SK-N-SH (cell line): ENCODE results near the gene VEGFB. TPM values are rescaled to one million over a fixed set of nuclear protein-coding genes. Genes with fewer than 3 reads are reported as not detected.

ENCODE experiments used
- EP300 ChIP-seq, 2 experiments: IDR thresholded peaks; 2 replicates each; pipeline versions ENCODE4 v1.4.0 to v1.6.1; 2012; ENCODE audit warnings: borderline replicate concordance in 1 of 2, low read depth in 1 of 2, low read length in 1 of 2
- FOSL2 ChIP-seq: IDR thresholded peaks from 2 replicates; pipeline ENCODE4 v1.4.0; 2012; ENCODE audit warnings: low read depth, mild to moderate bottlenecking, moderate library complexity, borderline replicate concordance
- GABPA ChIP-seq: IDR thresholded peaks from 2 replicates; pipeline ENCODE4 v1.4.0; 2012; ENCODE audit warnings: low read depth, mild to moderate bottlenecking
- MXI1 ChIP-seq: IDR thresholded peaks from 2 replicates; pipeline ENCODE4 v1.6.1; 2012; ENCODE audit warnings: mild to moderate bottlenecking, low read depth, low read length, improper control_type of control experiment
- TCF12 ChIP-seq: IDR thresholded peaks from 2 replicates; pipeline ENCODE4 v1.4.0; 2012
- TEAD4 ChIP-seq: IDR thresholded peaks from 2 replicates; pipeline ENCODE4 v1.4.0; 2012; ENCODE audit warnings: mild to moderate bottlenecking, borderline replicate concordance; ENCODE audit not compliant: insufficient read depth
- polyA plus RNA-seq, 3 experiments: library from polyadenylated mRNA; depleted of rRNA; stranded (reverse); fragments of >200 nt; gene quantifications; 2 replicates each; pipeline ENCODE4 v1.2.3, GENCODE V29; 2012
- TF ChIP-seq, protein P1 (sequence below): fragments of 150-350 bp; IDR thresholded peaks from 2 replicates; pipeline ENCODE4 v1.6.1; 2016; ENCODE audit warnings: mild to moderate bottlenecking, low read depth, low read length
- TF ChIP-seq, protein P2 (sequence below): IDR thresholded peaks from 2 replicates; pipeline ENCODE4 v1.4.0; 2012; ENCODE audit warnings: low read depth
- TF ChIP-seq, protein P3 (sequence below): IDR thresholded peaks from 2 replicates; pipeline ENCODE4 v1.6.1; 2012; ENCODE audit warnings: mild to moderate bottlenecking, low read depth, low read length, moderate library complexity
- TF ChIP-seq, protein P4 (sequence below): IDR thresholded peaks from 2 replicates; pipeline ENCODE4 v1.4.0; 2012; ENCODE audit warnings: low read depth, borderline replicate concordance

VEGFB gene
- polyA plus RNA-seq, 1 of the 3 experiments (the other 2 are of a cell fraction): 29.9 TPM

DNA sequence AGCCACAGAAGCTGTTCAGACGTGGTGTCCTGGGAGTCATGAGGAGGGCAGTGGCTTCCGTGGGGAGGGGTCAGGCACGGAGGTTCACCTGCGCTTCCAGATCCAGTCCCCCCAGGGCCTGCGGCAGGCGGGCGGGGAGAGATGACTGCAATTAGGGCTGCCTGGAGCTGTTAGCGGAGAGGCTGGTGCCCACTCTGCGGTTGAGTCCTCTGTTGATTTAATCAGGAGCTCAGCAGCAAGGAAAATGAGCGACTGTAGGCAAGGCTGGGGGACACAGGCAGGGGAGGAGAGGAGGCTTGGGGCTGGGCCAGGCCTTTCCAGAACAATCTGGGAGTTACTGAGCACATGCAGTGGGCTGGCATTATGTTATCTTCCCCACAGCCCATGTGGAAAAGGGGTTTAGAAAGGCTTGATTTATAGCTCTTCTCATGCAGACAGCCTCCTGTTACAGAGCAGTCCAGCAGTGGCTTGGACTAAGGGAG lies 30.0 kb downstream of the VEGFB start (continued):
- TF ChIP-seq, protein P1, sequence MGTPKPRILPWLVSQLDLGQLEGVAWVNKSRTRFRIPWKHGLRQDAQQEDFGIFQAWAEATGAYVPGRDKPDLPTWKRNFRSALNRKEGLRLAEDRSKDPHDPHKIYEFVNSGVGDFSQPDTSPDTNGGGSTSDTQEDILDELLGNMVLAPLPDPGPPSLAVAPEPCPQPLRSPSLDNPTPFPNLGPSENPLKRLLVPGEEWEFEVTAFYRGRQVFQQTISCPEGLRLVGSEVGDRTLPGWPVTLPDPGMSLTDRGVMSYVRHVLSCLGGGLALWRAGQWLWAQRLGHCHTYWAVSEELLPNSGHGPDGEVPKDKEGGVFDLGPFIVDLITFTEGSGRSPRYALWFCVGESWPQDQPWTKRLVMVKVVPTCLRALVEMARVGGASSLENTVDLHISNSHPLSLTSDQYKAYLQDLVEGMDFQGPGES: no peak
- TF ChIP-seq, protein P2, sequence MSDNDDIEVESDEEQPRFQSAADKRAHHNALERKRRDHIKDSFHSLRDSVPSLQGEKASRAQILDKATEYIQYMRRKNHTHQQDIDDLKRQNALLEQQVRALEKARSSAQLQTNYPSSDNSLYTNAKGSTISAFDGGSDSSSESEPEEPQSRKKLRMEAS: no peak
- TF ChIP-seq MXI1: peak; percentile 88
- TF ChIP-seq GABPA: no peak
- TF ChIP-seq TEAD4: no peak
- TF ChIP-seq EP300 (IDR thresholded peaks at IDR 0.05; ENCODE audit: borderline replicate concordance in 1 of 2, low read depth in 1 of 2, low read length in 1 of 2): peak in 1 of 2 experiments; percentile 96; a peak in 2 of 4 replicates
- TF ChIP-seq TCF12: no peak
- TF ChIP-seq, protein P3, sequence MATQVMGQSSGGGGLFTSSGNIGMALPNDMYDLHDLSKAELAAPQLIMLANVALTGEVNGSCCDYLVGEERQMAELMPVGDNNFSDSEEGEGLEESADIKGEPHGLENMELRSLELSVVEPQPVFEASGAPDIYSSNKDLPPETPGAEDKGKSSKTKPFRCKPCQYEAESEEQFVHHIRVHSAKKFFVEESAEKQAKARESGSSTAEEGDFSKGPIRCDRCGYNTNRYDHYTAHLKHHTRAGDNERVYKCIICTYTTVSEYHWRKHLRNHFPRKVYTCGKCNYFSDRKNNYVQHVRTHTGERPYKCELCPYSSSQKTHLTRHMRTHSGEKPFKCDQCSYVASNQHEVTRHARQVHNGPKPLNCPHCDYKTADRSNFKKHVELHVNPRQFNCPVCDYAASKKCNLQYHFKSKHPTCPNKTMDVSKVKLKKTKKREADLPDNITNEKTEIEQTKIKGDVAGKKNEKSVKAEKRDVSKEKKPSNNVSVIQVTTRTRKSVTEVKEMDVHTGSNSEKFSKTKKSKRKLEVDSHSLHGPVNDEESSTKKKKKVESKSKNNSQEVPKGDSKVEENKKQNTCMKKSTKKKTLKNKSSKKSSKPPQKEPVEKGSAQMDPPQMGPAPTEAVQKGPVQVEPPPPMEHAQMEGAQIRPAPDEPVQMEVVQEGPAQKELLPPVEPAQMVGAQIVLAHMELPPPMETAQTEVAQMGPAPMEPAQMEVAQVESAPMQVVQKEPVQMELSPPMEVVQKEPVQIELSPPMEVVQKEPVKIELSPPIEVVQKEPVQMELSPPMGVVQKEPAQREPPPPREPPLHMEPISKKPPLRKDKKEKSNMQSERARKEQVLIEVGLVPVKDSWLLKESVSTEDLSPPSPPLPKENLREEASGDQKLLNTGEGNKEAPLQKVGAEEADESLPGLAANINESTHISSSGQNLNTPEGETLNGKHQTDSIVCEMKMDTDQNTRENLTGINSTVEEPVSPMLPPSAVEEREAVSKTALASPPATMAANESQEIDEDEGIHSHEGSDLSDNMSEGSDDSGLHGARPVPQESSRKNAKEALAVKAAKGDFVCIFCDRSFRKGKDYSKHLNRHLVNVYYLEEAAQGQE: no peak
- TF ChIP-seq FOSL2: no peak
- TF ChIP-seq, protein P4, sequence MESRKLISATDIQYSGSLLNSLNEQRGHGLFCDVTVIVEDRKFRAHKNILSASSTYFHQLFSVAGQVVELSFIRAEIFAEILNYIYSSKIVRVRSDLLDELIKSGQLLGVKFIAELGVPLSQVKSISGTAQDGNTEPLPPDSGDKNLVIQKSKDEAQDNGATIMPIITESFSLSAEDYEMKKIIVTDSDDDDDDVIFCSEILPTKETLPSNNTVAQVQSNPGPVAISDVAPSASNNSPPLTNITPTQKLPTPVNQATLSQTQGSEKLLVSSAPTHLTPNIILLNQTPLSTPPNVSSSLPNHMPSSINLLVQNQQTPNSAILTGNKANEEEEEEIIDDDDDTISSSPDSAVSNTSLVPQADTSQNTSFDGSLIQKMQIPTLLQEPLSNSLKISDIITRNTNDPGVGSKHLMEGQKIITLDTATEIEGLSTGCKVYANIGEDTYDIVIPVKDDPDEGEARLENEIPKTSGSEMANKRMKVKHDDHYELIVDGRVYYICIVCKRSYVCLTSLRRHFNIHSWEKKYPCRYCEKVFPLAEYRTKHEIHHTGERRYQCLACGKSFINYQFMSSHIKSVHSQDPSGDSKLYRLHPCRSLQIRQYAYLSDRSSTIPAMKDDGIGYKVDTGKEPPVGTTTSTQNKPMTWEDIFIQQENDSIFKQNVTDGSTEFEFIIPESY: no peak
